Mucosa of descending colon (tissue), 3 donors: ENCODE data around the gene DDX21. TPM values are rescaled to one million over a fixed set of nuclear protein-coding genes. Genes with fewer than 3 reads are reported as not detected.

Experiments
- ATAC-seq: fragments of 200-7000 bp; cut with Tn5 transposase; one replicate; pipeline ENCODE4 v1.9.1; 2020; ENCODE audit warnings: mild to moderate bottlenecking, moderate library complexity
- DNase-seq, 3 donors: peaks; one replicate each; pipeline ENCODE4 v3.0.0-alpha.2; 2020
- H3K36me3 ChIP-seq: fragments of 200-600 bp; one replicate; pipeline ENCODE4 v1.8.0; 2021; ENCODE audit warnings: low read depth, mild to moderate bottlenecking
- H3K4me1 ChIP-seq: fragments of 200-600 bp; one replicate; pipeline ENCODE4 v1.8.0; 2021; ENCODE audit warnings: low read depth, mild to moderate bottlenecking
- H3K4me3 ChIP-seq: fragments of 200-600 bp; one replicate; pipeline ENCODE4 v1.8.0; 2021; ENCODE audit warnings: mild to moderate bottlenecking
- H3K9me3 ChIP-seq: fragments of 200-600 bp; one replicate; pipeline ENCODE4 v1.8.0; 2021; ENCODE audit warnings: mild to moderate bottlenecking
- CTCF ChIP-seq: fragments of 200-600 bp; IDR thresholded peaks from one replicate; pipeline ENCODE4 v1.8.0; 2022; ENCODE audit warnings: antibody characterized with exemption, mild to moderate bottlenecking
- intact Hi-C, 2 donors: fragments of 100-400 bp; cut with DNase I in 1 of 2; cut with micrococcal nuclease in 1 of 2; formaldehyde crosslinking; loops; one replicate each; pipeline versions ENCODE4 v1.11.0 to v1.11.1; 2022; cut with DNase I, micrococcal nuclease
- total RNA-seq, 3 donors: library from RNA; stranded (reverse); fragmentation: NEBNext Ultra II Directional in 2 of 3; extraction: Animal tissue kit (Norgen Biotek cat#: 25700) in 2 of 3; gene quantifications; one replicate each; pipeline versions ENCODE4 v1.2.1 to v1.2.4, GENCODE V29; 2021 to 2023
- donor health status: DM: no; HTN: no; CAD: no; lungs with moderate emphysema.
- donor health status: DM: no; HTN: no; CAD: no.
- donor health status: DM: no; HTN: yes; CAD: no.

DDX21 gene
- total RNA-seq, 3 donors from 2014 or later = 24.5 to 35.6 (median 31.8) TPM

- intact Hi-C loops = no loop called here
- H3K4me3 ChIP-seq = no peak overlapping the region
- H3K9me3 ChIP-seq = no peaks in the 10 kb centered on the region
- peaks cover 15% of the 10 kb centered on the region for H3K4me1 ChIP-seq
- H3K36me3 ChIP-seq = no peaks in the 10 kb centered on the region
- no peak for TF ChIP-seq CTCF
- DNase-seq (no peak), ATAC-seq (no peak)
Measured at GRCh38 chr10:68992636-68993440, 36.9 kb downstream of the DDX21 start.

GRCh38 chr10:68997211-68997610 lies 41.2 kb downstream of the DDX21 start:
- Histone ChIP-seq H3K4me3 (no peak overlapping the region), H3K36me3 (no peaks in the 10 kb centered on the region), H3K4me1 (no peaks in the 10 kb centered on the region), H3K9me3 (no peaks in the 10 kb centered on the region)
- ATAC-seq = no peak
- TF ChIP-seq CTCF = no peak
- DNase-seq = no peak
- intact Hi-C loops = no loop called here

- intact Hi-C loops = loop anchor here (5.0 to 10.0 kb wide), 2 partner anchors 80 to 87 kb away; partner anchors contain the start of gene SRGN (in 1 of the 2)
- Histone ChIP-seq H3K4me3 (no peak overlapping the region), H3K9me3 (no peaks in the 10 kb centered on the region), H3K4me1 (no peaks in the 10 kb centered on the region), H3K36me3 (peaks cover 7% of the 10 kb centered on the region)
- peak; percentile 9 for TF ChIP-seq CTCF
- DNase-seq (no peak), ATAC-seq (peak; percentile 32)
Measured at GRCh38 chr10:69004821-69005220, 48.9 kb downstream of the DDX21 start.

- H3K4me1 ChIP-seq = no peaks in the 10 kb centered on the region
- no peak for TF ChIP-seq CTCF
- DNase-seq = no peak
- H3K4me3 ChIP-seq = no peak overlapping the region
- intact Hi-C loops = loop anchor here (5.0 to 10.0 kb wide), 2 partner anchors 79 to 86 kb away; partner anchors contain the start of gene SRGN (in 1 of the 2)
- no peaks in the 10 kb centered on the region for H3K9me3 ChIP-seq
- no peak for ATAC-seq
- peaks cover 7% of the 10 kb centered on the region for H3K36me3 ChIP-seq
Measured at GRCh38 chr10:69005704-69006485, 49.9 kb downstream of the DDX21 start.

GRCh38 chr10:69007260-69007659 lies 51.3 kb downstream of the DDX21 start:
- Histone ChIP-seq H3K4me3 (no peak overlapping the region), H3K4me1 (no peaks in the 10 kb centered on the region), H3K9me3 (no peaks in the 10 kb centered on the region), H3K36me3 (peaks cover 7% of the 10 kb centered on the region)
- intact Hi-C loops = loop anchor here (5.0 to 10.0 kb wide), 2 partner anchors 78 to 85 kb away; partner anchors contain the start of gene SRGN (in 1 of the 2)
- no peak for TF ChIP-seq CTCF
- no peak for ATAC-seq
- DNase-seq = no peak
